GM12892 (cell line): ENCODE measurements around the gene ZNF423.

Experiments
- POLR2A ChIP-seq: IDR thresholded peaks from 2 replicates; pipeline ENCODE4 v1.6.1; 2011; ENCODE audit warnings: low read depth, low read length, control low read depth
- POLR2AphosphoS5 ChIP-seq: IDR thresholded peaks from 2 replicates; pipeline ENCODE4 v1.6.1; 2011; ENCODE audit warnings: low read depth, low read length, control low read depth
- TAF1 ChIP-seq: IDR thresholded peaks from 2 replicates; pipeline ENCODE4 v1.6.1; 2011; ENCODE audit warnings: low read depth, mild to moderate bottlenecking, control low read depth, low read length, borderline replicate concordance

DNA sequence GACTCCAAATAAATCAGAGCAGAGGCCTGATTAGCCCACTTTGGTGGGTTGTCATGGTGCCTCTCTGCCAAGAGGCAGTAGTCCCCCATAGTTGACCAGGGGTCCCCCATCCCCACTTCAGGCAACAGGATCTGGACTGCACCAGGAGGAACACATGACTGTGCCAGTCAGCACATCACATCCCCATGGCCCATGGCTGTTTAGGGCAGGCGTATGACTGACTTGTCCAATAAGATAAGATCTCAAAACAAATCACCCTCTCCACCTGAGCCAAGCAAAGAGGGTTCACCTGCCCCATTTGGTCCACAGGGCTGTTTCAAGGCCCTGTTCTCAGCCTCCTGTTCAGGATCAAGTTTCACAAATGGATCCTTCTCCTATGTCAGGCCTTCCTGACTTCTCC, 389.0 kb downstream of the ZNF423 start:
- TF ChIP-seq TAF1 (no peak), POLR2A (no peak), POLR2AphosphoS5 (no peak)
